ENCODE results near the gene DYRK3.
"Not testable (repeated sequence)": the region's sequence is repeated elsewhere in the genome, so short reads cannot be mapped to it uniquely, and the experiment has no call there.

DYRK3 gene

DNA sequence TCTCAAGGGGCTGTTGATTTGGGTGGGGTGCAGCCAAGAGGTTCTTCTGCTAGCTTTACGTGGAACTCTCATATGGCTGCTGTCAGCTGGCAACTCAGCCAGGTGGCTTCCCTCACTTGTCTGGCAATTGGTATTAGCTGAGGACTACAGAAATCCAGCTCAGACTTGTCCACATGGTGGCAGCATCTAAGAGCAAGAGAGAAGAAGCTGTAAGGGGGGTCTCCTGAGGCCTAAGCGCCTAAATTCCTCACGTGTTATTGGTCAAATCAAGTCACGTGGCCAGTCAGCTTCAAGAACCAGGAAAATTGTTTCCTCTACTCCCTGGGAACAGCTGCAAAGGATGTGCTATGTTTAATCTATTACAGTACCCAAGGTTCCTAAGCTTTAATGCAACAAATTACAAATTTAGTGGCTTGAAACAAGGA, 4.2 kb upstream of the DYRK3 start:
- DNase-seq: peak; percentile 27 to 37

- peak; percentile 62 to 67 for DNase-seq
Measured at GRCh38 chr1:206633708-206634121, 1.6 kb upstream of the DYRK3 start.

DNA sequence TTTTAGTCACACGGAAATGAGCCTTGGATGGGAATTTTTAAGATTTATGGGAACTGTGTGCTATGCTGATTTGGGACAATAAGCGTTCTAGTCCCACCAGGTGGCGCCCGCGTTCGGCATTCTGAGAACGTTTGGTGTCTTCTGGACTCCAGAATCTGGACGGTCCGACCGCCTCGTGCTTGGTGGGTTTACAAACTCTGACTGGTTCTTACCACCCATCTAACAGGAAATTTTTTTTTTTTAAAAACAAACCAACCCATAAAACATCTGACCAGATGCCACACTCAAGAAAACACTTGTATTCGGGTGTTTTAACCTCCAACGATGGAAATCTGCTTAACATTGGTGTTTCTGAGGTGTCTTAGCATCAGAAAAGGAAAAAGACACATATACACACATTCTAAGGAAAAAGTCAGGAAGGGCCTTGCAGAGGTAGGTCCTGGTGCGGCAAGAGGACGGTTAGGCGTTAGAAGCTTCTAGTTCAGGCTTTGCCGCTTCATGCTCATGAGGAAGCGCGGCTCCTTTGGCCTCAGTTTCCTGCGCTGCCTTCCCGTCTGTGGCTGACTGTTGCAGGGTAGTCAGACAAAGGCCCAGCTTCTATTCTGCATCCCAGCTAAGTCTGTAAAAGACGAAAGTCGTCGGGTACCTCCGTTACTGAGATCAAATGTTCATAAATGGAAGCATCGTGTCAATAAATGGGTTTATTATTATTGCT, 814 bp upstream of the DYRK3 start:
- DNase-seq: peak; percentile 80 to 93

DNA sequence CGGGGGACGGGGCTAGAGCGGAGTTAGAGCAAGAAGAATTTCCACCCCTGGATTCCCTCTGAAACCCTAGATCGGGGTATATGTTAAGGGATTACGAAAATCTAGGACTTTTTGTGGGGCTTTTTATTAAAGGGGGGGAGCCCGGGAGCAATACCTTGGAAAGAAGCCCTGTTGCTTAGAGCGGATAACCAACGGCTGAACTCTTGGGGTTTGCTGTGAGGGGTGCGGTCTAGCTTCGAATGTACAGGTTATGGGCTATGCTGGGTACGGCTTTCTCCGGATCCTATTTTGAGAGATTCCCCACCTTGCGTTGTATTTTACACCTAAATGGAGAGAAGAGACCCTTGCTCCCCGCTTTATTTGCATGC, 626 bp downstream of the DYRK3 start:
- no peak for DNase-seq

DNA sequence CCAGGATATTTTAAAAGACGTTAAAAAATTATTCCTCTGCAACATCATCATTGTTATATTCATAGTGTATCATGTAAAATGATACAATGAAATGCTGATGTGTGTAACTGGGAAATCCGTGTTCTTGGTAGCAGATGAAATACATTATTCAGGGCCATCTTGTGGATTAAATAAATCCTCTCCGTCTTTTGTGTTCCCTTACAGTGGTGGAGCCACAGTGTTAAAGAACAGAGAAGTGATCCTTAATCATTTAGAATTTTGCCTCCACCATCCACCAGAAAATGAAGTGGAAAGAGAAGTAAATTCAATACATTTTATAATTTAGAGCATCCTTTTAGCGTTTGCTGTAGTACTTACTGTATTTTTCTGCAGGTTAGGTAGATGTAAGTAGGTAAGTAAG, 1.3 kb downstream of the DYRK3 start:
- DNase-seq: no peak

DNA sequence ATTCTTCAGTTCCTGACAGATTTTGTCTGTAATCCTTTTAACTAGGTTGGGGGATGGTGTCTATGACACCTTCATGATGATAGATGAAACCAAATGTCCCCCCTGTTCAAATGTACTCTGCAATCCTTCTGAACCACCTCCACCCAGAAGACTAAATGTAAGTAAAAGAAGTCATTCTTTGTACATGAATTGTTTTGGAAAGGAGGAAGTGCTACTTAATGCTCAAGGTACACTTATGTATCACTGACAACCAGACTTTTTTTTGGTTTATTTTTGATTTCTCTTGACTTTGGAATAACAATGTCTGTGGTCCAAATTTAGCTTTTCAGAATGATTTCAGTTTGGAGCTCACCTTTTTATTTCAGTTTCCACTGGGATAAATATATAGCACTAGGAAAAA, 2.3 kb downstream of the DYRK3 start:
- no peak for DNase-seq

DNA sequence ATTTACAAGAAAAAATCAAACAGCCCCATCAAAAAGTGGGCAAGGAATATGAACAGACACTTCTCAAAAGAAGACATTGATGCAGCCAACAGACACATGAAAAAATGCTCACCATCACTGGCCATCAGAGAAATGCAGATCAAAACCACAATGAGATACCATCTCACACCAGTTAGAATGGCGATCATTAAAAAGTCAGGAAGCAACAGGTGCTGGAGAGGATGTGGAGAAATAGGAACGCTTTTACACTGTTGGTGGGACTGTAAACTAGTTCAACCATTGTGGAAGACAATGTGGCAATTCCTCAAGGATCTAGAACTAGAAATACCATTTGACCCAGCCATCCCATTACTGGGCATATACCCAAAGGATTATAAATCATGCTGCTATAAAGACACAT, 6.7 kb downstream of the DYRK3 start:
- not testable (repeated sequence) for DNase-seq

DNA sequence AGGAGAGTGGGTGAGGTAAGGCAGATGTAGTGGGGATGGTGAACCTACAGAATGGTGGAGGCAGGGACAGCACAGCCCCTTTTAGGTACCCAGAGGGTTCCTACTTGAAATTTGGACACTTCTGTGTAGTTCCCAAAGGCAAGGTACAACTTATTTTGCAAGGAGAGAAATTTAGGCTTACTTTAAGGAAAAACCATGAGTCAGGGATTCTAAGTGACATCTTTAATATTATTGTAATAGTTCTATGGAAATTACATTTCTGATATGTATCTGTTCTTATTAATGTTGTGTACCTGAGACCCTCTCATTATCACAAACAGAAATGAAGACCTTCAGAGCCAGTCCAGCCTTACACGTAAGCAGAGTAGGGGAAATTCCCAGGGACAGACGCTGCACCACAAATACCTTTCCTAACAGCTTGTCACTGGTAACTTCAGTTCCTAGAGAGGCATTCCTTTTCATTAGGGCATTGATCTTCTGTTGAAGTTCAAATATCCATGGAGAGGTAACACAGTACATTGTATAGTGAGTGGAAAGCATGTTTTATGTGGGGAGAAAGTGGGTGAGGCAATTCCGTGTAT, 7.9 kb downstream of the DYRK3 start:
- no peak for DNase-seq

DNA sequence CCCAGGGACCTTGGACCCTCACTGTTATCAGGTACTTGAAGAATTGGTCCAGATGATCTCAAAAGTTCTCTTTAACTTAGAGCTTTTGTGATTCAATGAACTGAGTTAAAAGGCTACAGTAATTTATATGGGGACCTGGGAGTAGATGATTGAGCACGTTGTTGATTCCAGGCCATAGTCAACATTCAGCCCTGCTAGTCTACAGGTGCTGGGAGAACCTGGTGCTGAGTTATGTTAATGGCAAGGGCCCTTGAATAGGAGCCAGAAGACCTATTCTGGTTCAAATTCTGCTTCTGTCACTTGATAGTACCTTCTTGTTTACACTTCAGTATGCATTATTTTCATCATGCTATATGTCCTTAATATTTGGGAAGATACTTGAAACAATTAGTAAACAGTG, 11.2 kb downstream of the DYRK3 start:
- DNase-seq: no peak

- DNase-seq: no peak
Measured at GRCh38 chr1:206647224-206647623, 11.9 kb downstream of the DYRK3 start.

DNA sequence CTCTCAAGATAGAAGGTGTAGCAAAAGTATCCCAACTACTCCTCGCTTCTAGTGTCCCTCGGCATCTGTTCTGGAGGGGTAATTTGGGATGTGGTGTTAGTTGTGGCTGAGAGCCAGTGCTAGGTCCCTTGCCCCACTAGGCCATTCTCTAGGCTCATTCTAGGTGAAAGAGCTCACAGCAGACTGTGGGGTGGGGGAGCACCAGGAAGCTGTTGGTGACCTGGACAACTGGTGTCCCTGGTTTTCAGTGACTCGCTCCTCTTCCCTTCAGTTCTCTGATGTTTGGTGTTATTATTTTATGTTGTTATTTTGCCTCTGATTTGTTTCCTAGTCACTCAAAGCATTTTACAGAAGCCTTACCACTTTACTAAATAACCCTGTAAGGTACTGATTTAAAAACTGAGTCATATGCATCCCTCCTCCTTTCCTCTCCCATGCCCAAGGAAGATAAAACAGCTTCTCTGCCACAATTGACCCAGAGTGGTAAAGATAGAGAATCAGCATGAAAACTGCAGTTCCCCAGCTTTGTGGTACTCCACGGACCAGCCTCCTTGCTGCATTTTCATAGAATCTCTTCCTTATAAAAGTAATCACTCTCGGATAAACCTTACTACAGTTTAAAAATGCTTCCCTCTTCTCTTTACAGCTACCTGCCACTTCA, 14.1 kb downstream of the DYRK3 start:
- no peak for DNase-seq

- DNase-seq: no peak
Measured at GRCh38 chr1:206651014-206651413, 15.7 kb downstream of the DYRK3 start.

DNA sequence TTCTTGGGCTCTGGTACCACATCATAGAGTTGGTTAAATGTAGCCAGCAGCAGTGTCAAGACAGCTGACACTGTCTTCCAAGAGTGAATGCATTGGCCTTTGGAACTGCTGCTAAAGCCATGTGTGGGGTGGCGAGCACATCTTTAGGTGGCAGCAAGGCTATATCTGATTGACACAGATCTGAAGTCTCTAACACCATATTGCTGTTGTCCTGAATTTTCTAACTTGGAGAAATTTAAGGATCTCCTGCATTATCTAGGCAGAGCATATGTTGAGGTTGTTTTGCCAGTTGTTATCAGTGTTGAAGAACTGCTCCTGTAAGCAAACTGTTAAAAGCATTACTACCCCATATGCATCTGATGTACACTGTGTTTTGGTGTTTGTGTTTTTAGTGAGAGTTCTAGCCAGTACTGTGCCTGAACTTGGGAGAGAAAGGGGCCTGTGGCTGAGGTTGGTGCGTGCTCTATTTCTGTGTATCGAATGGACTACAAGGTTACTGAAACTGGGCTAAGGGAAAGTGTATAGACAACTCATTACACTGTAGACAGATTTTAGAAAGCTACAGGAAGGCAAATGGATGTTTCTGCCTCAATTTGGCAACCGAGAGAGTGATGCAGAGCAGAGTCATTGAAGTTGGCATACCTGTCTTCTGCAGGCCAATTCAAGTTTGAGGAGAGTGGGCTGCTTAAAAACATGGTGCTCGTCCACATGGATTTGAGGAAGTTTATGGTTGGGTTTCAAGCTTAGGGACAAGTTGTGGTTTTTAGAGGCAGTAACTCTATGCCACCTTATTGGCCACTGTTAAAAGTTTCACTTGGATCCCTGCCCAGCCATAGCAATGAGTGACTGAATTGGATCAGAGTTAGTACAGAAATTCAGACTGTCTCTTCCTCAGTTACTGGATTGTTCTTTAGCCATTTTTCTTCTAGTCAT, 16.9 kb downstream of the DYRK3 start:
- DNase-seq: no peak

GRCh38 chr1:206653715-206654459, 18.6 kb downstream of the DYRK3 start:
- DNase-seq: no peak

- peak; percentile 44 to 66 for DNase-seq
Measured at GRCh38 chr1:206654828-206655227, 19.5 kb downstream of the DYRK3 start.

- DNase-seq: no peak
Measured at GRCh38 chr1:206655471-206655882, 20.1 kb downstream of the DYRK3 start.

GRCh38 chr1:206656936-206657335, 21.6 kb downstream of the DYRK3 start:
- no peak for DNase-seq

- no peak for DNase-seq
Measured at GRCh38 chr1:206657751-206658150, 22.4 kb downstream of the DYRK3 start.

DNA sequence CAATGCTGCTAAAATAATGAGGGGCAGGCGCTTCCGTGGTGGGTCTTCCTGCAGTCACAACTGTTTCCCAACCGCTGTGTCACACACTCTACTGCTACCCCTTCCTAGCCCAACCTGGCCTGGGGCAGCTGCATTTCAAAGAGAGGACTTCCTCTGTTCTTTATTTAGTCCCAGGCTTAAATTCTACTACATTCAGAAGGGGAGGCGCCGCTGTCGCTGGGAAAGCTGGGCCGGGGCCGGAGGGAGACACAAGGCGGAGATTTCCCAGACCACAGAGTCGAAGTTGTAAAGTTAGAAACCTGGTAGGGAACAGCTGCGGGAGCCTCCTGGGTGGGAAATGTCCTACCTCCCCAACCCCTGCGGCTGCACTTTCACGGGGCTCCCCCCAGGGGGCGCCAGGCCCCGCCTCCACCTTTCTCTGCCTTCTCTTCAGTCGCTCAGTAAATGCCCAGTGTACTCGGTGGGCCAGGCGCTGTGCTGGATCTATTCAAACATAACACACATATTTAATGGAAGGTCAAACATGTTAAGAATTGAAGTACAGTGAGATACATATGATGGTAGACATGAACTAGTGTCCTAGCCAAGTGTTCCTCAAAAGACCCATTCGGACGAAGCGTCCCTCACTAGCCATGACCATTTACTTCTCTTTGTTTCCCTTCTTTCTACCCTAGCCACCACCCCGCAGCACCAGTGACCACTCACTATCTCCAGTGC, 23.1 kb downstream of the DYRK3 start:
- DNase-seq: peak in 1 of 2 donors; percentile 36

DNA sequence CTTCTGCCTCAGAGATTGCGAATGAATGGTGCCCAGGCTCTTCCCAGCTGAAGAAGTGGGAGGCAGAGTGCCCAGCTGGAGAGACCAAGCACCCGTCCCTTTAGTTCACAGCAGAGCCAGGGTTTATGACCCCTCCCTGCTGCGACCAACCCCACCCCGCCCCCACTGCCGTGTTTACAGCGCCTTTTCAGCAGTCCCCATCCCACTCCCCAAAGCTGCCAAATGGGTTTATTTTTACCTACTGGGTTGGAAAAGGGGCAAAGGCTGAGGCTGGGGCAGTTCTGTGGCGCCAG, 23.6 kb downstream of the DYRK3 start:
- no peak for DNase-seq

DNA sequence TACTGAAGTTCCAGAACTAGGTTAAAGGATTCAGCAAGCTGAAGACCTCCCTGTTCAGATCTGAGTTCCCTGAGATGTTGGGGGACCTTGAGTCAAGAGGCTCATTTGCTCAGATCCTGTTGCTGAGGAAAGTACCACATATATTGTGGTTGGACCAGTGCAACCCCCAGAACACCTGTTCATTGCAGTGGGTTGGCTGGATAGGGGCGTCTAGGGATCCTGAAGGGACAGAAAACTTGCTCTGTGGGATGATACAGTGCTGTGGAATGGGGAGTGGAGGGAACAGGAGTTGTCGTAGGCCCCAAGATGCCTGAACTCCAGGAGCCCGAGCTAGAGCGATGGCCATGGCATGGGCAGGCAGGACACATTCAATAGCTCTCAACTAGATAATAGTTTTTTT, 24.8 kb downstream of the DYRK3 start:
- DNase-seq: no peak

Data from inflammatory macrophage (primary cell).